ENCODE measurements around the gene LPAR1. TPM values are rescaled to one million over a fixed set of nuclear protein-coding genes. Genes with fewer than 3 reads are reported as not detected.

LPAR1 gene
- total RNA-seq, 4 donors from 2014 or later, result 51.1 to 123 (median 72.1) TPM

DNA sequence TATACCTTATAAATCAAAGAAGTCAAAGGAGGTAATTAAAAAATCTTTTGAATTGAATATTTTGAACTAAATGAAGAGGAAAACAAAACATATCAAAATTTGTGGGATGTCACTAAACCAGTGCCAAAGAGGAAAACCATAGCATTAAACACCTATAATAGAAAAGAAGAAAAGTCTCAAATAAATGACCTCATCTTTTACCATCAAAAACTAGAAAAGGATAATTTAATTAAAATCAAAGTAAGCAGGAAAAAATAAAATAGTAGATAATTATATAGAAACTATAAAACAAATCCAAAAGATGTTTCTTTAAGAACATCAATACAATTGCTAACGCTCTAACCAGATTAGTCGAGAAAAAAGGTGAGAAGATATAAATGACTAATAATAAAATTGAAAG lies 47.8 kb downstream of the LPAR1 start:
- TF ChIP-seq, protein P1, sequence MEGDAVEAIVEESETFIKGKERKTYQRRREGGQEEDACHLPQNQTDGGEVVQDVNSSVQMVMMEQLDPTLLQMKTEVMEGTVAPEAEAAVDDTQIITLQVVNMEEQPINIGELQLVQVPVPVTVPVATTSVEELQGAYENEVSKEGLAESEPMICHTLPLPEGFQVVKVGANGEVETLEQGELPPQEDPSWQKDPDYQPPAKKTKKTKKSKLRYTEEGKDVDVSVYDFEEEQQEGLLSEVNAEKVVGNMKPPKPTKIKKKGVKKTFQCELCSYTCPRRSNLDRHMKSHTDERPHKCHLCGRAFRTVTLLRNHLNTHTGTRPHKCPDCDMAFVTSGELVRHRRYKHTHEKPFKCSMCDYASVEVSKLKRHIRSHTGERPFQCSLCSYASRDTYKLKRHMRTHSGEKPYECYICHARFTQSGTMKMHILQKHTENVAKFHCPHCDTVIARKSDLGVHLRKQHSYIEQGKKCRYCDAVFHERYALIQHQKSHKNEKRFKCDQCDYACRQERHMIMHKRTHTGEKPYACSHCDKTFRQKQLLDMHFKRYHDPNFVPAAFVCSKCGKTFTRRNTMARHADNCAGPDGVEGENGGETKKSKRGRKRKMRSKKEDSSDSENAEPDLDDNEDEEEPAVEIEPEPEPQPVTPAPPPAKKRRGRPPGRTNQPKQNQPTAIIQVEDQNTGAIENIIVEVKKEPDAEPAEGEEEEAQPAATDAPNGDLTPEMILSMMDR (IDR thresholded peaks at IDR 0.05; ENCODE audit: low read depth), result no peak

DNA sequence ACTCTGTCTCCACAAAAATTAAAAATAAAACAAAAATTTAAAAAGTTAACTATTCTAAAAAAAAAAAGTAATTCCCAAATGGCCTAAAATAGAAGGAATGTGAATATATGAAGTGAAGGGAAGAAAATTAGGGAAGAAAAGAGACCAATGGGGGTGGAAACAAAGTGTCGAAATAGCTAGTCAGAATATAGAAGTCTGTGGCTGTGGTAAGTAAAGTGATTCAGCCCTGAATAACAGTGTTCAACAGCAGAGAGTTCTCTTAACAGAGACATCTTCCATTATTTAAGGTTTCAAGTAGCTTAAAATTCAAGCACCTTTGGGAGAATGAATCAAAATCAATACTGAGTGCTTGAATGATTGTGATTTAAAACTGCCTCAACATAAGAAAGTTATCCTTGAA lies 51.7 kb downstream of the LPAR1 start:
- TF ChIP-seq, protein P1 (IDR thresholded peaks at IDR 0.05; ENCODE audit: low read depth), result no peak

DNA sequence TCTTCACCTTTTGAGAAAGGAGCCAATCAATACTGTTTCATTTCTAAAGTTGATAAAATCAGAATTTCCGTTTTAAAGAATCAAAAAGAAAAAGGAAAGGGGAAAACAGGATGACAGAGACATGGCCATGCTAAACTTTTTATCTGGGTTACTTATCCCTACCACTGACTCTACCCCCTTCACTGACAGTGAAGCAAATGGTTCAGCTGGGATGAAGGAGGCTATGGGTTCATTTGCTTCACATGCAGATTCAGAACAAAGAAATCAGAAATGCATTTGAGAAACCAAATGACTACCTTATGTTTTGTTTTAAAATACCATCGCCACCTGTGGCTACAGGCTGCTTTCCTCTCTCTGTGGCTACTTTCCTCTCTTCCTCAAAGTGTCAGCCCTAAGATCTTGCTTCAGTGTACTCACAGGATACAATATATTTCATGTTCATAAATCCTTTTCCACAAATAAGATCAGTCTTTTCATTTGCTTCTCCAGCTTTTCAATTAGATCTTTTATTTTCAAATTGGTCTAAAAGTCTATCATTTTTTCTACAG lies 53.3 kb downstream of the LPAR1 start:
- TF ChIP-seq, protein P1 (IDR thresholded peaks at IDR 0.05; ENCODE audit: low read depth), result no peak

DNA sequence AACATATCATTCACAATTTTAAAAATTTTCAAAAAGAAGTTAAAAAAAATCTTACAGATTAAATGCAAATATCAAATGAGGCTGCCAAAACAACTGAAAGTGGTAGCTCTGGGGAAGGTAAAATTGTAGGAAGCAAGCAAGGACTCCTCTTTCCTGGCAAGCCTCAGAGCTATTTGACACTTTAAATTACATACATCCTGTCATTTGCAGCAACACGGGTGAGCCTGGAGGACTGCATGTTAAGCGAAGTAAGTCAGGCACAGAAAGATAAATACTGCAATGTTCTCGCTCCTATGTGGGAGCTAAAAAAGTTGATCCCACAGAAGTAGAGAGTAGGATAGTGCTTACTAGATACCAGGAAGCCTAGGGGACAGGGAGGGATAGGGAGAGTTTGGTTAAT lies 58.0 kb downstream of the LPAR1 start:
- TF ChIP-seq, protein P1 (IDR thresholded peaks at IDR 0.05; ENCODE audit: low read depth), result no peak

DNA sequence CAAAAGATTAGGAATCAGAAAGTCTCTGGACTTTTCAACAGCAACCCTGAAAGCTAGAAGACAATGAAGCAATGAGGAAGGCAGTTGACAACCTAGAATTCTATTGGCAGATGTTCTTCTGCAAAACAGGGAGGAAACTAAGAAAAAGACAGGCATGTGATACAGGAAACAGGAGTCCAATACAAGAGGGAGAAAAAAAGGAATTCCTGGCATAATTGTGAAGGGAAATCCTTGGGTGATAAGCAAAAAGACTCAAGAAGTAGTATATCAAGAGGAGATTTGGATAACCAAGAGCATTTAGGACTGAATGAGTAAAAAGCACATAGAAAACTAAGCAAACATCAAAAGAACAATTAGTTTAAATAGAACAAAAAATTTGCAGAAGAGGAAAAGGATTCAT lies 58.6 kb downstream of the LPAR1 start:
- TF ChIP-seq, protein P1 (IDR thresholded peaks at IDR 0.05; ENCODE audit: low read depth), result no peak

DNA sequence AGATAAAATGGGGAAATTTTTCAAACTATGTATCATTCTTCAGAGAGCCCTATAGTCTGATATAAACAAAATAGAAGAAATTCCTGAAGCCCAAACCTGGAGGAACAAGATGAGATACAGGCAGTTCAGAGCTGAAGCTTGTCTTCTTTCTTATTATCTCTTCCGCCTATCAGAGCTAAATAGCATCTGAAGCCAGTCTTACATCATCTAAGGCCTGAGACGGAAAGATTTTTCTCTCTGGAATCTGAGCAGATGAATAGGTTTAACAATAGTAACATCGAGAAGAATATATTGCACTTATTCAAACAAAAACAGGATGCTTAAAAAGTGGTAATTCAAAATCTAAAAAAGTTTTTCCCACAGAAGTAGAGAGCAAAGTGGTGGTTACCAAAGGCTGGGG lies 59.8 kb downstream of the LPAR1 start:
- TF ChIP-seq, protein P1 (IDR thresholded peaks at IDR 0.05; ENCODE audit: low read depth), result no peak

DNA sequence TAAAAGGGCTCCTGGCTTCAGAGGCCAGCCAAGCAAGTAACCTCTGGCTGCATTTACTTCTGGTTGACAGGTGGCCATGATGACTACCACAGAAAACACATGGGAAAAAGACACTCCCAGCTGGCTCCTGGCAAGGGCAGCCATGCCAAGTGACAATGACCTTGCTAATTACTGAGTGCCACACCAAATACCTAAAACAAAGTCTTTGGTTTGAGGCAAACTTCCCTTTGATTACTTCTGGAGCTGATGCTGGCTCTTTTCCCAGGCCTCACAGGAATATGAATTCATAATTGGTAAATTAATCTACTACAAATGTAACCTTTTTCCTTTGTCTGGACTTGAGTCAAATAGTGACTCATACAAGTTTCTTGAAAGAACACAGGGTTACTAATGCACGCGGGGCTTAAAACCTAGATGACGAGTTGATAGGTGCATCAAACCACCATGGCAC lies 61.0 kb downstream of the LPAR1 start:
- TF ChIP-seq, protein P1 (IDR thresholded peaks at IDR 0.05; ENCODE audit: low read depth), result no peak

All from subcutaneous adipose tissue (tissue), 4 donors.